Fibroblast of skin of right biceps (primary cell): Measurements from ENCODE around the gene WNT3.
"Not testable (repeated sequence)": the region's sequence is repeated elsewhere in the genome, so short reads cannot be mapped to it uniquely, and the experiment has no call there.

Experiments used
- DNase-seq: peaks from one replicate; pipeline ENCODE4 v3.0.0-alpha.2; 2013

The WNT3 gene

DNA sequence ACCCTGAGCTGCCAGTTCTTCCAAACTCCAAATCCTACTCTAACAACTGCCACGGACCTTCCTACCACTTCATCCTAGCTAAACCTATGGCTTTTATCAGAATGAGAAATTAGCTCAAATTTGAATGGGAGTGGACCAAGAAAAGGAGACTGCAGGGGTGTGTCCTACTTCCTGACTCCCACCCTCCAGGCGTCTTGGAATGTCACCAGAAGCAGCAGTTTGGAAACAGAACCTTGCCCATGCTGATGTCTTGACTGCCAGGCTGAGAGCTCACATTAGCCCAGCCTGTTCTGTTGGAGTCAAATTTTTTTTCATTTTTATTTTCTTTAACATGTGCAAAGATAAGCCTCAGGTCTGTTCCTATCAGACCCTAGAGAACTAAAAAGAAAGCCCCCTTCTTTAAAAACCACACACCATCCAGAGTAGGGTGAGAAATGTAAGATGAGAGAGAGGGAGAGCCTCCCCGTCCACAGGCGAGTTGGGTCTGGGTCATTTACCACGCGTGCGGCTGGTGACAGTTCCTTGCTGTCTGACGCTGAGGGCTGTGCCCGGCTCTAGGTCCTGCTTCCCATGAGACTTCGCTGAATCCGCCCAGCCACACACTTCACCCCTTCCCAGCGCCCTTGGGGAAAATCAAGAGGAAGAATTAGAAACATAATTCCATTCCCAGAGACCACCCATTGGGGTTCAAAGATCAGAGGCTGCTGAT is 54.3 kb downstream of the WNT3 start:
- no peak for DNase-seq

DNA sequence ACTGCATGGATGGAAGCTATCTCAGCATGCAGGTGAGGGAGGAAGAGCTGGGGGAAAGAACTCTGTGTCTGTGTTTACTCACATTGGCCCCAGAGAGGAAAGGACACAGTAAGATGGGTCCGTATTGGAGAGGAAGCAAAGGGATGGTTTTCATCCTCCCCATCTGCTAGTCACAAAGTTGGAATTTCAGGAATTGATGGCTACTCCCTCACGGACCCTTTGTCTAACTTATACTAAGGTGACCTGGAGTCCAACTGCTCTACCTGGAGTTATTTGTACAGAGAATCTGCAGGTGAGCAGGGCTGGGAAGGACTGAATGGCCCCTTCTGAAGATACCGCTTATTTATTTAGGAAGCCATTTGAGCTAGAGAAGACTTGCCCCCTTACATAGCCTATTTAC is 55.1 kb downstream of the WNT3 start:
- peak; percentile 17 for DNase-seq

DNA sequence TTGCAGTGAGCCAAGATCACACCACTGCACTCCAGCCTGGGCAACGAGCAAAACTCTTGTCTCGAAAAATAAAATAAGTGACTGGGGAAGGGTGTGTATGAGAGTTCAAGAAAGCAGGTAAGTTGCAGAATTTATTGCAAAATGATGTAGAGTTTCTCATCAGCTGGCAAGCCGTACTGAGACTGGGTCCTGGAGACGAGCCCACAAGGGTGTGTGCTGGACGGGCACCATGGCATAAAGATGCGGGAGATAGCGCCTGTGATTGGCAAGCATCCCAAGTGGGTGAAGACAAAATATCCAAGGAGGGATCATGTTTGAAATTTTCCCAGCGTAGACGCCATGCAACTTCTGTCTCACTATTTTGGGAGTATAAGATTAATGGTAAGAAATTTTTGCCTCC is 59.4 kb downstream of the WNT3 start:
- DNase-seq, result no peak

DNA sequence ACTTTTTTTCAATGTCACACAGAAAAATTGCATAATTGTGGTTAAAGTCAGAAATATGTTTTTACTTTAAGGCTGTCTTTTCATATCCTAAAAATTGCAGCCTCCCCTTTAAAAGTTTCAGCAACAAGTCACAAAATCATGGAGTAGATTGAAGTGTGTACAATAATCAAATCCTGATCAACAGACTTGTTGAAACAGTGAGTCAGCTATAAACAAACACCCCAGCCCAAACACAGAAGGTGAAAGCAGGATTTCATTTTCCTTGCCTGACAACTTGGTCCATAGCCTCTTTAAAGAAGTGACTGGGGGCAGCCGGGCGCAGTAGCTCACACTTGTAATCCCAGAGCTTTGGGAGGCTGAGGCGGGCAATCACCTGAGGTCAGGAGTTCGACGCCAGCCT is 59.9 kb downstream of the WNT3 start:
- DNase-seq, result no peak

DNA sequence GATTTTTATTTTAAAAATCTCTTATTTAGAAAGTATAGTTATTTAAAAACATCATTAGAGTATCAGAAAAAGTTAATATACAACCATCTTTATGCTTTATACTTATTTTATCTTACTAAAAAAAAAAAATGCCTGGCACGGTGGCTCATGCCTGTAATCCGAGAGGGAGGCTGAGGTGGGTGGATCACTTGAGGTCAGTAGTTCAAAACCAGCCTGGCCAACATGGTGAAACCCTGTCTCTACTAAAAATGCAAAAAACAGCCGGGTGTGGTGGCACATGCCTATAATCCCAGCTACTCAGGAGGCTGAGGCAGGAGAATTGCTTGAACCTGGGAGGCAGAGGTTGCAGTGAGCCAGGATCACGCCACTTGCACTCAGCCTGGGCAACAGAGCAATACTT is 60.9 kb downstream of the WNT3 start:
- DNase-seq, result not testable (repeated sequence)

DNA sequence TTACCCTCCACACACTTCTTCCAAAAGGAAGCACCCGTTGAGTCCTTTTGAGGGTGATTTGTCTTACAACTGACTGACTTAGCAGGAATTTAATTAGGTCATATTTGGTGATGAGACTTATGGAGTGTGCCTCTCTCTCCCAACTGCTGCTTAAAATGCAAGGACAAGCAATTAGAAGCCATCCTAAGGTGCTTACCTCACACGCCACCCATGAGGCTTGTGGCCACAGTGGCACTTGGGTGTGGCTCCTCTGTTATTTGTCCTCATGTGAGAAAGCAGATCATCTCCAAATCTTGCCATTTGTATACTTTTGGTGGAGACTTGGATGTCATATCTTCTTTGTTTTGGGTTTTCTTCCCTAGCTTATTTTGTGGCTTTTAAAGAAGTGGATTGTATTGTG is 61.6 kb downstream of the WNT3 start:
- no peak for DNase-seq

DNA sequence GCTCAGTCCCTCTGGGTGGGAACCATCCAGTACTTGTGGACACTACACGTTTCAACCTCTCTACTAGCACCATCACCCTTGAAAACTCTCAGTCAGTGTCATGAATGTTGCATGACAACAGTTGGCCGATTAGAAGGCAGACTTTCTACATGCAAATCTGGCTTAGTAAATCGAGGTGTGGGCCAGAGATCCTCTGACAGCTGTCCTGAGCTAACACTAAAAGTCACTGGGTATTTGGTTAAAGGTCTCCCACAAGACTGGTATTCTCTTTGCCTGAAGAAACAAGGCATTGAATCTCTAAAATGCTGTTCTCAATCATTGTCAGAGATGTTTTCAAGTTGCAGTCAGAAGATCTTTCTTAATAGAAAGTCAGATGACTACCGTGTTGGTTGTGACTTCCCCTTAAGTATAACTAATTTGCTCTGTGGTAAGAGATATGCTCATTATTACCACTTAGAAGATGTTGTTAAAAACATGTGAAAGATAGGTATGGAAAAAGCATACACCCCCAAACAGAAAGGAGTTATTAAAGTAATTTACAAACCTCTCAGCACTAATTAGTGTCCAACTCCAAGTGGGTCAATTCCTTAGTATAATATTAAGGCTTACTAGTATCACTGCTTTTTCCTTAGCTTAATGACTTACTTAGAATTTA is 62.3 kb downstream of the WNT3 start:
- DNase-seq, result no peak

DNA sequence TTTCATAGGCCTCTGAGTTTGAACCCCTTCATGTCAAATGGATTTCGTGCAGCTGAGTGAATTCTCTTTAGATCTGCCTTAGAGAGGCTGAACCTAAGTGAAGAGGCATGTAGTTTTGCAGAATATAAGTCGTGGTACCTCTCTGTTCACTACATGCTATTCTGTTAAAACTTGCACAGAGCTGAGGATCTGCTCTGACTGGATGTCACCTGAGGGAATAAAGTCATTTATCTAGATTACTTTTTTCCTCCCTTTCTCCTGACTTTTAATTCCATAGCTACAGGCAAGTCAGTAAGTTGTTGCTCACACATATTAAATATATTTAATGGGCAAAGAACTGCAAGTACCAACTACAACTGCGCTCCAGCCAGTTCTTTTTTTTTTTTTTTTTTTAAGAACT is 64.7 kb downstream of the WNT3 start:
- DNase-seq, result no peak

DNA sequence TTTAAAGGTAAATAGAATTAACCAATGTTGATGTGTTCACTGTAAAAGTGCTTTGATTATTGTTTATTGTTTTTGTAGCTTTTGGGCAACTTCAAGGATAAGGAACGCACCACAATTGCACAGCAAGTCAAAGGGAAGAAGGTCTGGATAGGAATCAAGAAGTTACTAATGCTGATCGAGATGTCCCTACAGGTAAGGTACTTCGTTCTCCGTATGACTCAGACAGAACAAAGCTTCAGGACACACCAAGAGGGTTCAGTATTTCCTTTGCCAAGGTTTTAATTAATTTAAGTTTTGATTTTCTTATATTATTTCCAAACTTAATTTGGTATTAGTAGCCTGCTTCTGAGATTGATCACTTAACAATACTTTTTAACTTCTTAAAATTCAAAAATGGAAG is 67.1 kb downstream of the WNT3 start:
- DNase-seq, result no peak

DNA sequence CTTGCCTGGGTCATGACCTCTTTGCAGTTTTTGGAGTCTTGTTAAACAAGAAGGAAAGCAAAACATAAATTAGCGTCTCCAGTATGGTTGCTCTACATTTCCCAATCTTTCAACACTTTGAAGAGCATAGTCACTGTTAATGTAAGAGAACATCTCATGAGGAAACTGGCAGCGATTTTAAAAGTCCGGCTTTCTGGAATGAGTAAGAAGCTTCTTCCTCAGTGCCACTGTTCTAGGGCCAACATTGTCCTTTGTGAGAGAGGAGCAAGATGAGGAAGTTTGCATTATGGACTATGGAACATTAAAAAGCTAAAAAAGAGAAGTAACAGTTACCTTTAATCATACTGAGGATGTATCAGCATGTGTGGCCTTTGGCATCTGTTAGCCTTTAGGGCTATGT is 73.1 kb downstream of the WNT3 start:
- DNase-seq, result no peak

DNA sequence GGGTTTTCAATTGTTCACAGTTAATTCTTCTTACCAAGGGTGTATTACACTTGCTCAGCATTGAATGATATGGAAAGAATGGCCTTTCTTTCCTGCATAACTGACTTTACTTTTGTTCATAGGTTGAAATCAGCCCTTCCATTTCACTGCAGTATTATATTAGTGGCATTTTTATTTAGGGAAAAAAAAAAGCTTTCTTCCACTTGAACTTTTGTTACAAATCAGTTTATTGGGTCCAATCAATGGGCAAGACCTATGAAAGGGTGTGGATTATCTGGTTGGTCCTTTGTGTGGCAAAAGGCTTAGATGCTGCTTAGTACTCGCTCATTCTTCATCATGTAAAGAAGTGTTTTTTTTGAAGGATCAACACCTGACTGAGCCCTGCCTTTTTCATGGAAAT is 74.1 kb downstream of the WNT3 start:
- no peak for DNase-seq

DNA sequence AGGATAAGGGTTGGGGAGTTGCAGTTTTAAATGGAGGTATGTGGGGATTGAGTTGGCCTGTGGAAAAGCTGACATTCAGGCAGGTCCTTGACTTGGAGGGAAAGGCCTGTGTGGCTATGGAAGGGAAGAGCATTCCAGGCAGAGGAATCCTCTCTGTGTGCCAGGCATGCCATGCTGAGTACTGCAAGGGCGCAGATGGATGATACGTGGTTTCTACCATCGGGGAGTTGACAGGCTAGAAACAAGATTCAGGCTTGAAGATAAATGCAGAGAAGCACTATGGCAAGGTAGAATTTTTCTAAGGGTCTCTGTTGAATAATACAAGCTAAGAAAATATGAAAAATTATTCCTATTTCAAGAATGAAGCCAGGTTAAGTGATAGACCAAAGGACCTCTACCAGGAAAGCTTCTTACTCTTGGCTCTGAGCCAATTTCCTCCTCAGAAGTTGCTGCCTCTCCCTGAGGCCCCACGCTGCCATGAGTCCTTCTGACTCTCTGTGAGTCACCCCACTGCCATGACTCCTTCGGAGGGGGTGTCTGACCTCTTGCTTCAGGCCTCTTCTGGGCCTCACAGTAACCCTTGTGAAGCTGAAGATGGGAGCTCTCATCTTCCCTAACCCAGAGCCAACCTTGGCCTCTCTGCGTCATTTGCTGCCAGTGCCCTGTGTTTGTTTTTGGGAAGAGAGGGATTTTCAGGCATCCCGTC is 75.8 kb downstream of the WNT3 start:
- peak; percentile 90 for DNase-seq

DNA sequence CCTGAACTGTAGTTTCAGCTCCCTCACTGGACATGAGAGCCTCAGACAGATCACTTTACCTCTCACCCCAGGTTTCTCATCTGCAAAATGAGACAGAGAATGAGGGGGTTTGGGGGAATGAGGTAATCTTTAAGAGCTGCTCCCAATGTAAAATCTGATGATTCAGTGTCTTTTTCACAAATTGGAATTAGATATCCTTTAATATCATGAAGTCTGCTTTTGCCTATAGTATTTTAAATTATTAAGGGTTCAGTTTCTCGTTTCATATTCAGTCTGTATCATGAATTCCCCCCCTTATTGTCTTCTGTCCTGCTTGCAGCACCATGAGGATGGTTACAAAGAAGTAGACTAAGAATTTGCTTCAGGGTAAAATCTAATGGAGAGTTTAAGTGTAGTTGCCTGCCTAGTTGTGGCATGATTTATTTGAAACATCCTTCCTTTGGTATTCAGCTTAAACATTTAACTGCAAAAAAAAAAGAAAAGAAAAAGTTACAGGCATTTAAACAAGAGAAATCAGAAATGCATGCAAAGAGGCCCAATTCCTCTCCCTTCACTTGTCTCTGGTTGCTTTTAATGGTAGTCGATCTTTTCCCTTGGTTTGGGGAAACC is 77.3 kb downstream of the WNT3 start:
- DNase-seq, result no peak

DNA sequence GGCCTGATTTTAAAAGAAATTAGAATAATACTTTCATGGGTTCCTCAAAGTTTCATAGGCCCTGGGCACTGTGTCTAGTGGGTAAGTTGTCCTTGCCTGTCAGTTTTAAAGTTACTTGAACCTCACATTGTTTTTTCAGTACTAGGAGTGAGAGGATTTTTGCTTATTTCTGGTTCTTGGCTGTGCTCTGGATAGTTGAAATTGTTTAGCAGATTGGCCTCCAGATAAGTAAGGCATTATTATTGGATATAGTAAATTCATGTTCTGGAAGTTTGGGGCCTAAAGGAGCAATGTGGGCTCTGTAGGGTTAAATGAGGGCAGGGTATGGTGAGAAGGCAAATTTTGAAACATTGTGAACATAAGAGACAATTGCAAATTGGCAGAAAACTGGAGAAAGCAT is 78.5 kb downstream of the WNT3 start:
- no peak for DNase-seq

DNA sequence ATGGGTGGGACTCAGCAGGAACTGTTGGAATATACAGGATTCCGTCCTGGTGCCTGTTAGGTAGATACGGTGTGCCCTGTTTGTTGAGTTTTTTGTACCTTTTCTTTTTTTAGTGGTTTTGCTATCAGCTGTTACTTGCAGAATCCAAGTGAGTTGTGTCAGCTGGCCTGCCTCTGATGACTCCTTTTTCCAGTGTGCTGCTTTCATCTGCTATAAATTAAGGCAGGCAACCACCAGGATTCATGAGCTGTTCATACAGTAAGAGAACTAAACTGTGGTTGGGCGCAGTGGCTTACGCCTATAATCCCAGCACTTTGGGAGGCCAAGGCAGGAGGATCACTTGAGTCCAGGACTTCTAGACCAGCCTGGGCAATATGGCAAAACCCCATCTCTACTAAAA is 79.9 kb downstream of the WNT3 start:
- peak; percentile 42 for DNase-seq

DNA sequence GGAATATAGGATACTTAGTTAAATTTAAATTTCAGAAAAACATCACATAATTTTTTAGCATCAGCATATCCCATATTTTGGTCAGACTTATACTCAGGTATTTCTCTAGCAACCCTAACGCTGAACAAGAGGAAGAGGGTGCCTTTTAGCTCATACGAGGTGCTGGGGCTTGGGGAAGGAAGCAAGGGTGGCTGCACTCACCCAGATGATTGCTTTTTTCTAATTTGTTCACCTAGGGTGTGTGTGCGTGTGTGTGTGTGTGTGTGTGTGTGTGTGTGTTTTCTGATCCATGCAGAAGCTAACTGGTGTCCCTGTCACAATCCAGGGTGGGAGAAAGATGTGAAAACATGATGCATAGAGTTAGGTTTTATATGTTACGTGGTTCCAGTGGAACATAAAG is 81.2 kb downstream of the WNT3 start:
- no peak for DNase-seq

DNA sequence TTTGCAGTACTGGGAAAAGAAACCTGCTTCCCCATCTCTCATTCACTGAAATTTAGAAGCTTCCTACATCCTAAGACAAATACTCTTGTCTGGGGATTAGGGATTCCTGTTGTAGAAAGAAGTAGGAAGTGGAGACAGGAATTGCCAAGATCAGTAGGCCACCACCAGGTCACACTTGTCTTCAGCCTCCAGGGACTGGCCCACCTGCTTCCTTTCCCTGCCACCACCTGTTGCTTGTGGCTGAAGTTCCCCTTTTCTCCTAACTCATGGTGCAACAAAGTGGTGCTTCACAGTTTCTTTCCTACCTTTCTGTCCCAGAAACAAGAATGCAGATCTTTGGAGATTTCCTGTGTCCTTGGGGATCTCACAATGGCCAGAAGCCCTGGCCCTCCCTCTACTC is 82.4 kb downstream of the WNT3 start:
- DNase-seq, result no peak

DNA sequence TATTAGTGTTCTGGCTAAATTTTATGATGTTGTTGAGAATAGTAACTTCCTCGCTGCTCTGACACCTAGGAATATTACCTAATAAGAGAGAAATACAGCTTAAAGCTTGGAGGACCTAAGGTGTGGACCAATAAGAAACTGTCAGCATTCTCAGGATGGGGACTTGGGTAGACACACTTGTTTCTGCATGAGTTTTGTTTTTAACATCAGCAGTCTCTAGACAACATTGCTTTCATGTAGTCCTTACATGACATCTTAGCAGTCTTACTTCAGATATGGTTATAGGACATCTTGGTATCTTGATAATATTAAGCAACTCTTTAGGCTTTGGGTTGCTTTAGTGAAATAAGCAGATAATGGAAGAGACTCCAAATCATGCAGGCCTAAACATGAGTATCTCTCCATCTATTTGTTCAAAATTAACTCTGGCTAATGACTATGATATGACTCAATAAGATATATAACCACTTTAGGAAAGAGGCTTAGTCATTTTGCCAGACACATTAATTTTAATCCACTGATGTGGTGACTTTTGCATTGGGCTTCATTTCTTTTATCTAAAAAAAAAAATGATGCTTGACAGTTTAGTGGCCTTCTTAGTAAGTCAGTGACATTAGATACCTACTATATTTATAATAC is 84.5 kb downstream of the WNT3 start:
- peak; percentile 80 for DNase-seq

DNA sequence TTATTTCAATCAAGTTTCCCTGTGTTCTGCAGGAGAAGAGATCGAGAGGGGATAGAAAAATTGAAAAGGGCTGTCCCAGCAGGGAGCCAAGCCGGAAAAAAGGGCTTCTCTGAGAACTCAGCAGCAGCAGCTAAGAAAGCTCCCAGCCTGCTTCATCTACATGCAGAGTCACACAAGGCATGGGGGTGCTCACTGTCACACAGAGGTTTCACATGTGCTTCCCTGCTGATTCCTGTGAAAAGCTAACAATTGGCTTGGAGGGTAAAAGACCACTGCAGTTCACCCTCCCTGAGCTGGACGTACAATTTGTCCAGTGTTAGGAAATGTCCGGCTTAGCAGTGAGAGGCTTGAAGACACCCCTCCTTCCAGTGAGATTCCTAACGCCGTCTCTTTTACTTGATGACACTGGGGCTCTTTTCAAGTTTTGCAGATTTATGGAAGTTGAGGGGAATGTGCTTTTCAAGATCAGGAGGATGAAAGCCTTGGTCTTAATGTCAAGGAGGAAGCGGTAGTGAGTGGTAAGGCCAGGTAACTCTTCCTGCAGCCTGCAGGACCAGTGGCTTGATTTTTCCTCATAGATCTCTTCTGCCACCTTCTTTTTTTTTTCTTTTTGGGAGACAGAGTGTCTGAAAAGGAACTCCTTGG is 85.6 kb downstream of the WNT3 start:
- DNase-seq, result peak; percentile 37

DNA sequence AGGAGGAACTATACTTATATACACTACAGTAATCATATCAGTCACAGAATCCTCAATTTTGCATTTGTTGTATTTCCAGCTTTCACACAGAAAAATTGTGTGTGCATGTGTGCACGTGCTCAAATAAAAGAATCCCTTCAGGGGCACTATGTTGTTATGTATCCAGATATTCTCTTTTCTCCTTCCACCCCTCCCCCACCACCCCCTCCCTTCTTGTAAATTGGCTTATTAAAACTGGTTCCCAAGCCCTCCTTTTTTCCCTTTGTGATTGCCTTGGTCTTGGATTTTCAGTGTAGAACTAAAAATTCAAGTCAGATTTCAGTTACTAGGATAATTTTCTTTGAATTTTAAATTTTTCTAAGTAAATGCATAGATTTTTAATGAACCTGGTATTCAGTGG is 86.3 kb downstream of the WNT3 start:
- DNase-seq, result no peak

DNA sequence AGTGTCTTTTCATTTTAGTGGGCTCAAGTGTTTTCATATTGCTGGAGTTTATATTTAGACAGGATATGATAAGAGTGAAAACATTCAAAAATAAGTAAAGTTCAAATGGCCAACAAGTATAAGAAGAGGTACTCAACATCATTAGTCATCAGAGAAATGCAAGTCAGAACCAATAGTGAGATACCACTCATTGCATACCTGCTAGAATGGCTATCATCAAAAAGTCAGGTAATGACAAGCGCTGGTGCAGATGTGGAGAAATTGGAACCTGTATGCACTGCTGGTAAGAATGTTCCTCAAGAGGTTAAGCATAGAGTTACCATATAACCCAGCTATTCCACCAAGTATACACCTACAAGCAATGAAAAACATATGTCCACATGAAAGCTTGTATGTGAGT is 87.8 kb downstream of the WNT3 start:
- no peak for DNase-seq

DNA sequence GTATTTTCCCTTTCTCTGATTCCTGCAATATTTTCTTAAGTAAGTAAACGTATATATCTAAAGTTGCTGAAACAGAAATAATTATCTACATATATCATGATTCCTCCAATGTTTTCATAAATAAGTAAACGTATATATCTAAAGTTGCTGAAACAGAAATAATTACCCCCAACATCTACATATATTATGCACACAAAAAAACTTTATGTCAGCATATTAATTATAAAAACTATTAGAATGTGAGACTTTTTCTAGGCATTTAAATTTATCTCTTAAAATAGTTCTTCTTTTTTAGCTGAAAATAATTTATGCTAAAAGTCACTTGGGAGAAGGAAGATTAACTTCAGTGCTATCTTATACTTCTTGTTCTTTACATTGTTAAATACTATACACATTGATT is 88.5 kb downstream of the WNT3 start:
- no peak for DNase-seq
